ENCODE results near the gene TNFRSF18.

TNFRSF18 gene

GRCh38 chr1:1157033-1157365 lies 49.4 kb downstream of the TNFRSF18 start:
- DNase-seq (ENCODE audit: low read depth, low spot score): no peak
- in situ Hi-C loops (cut with HindIII; ENCODE audit: low sequenced_read_pairs): no loop called here
- TF ChIP-seq CTCF (IDR thresholded peaks at IDR 0.05; ENCODE audit: low read depth, low read length): no peak
- H3K4me3 ChIP-seq (ENCODE audit: low read depth, low read length): no peak overlapping the region

GRCh38 chr1:1156140-1157032 lies 50.0 kb downstream of the TNFRSF18 start:
- DNase-seq (ENCODE audit: low read depth, low spot score): no peak
- H3K4me3 ChIP-seq (ENCODE audit: low read depth, low read length): no peak overlapping the region
- in situ Hi-C loops (cut with HindIII; ENCODE audit: low sequenced_read_pairs): no loop called here

GRCh38 chr1:1155258-1155657 lies 51.1 kb downstream of the TNFRSF18 start:
- TF ChIP-seq CTCF (IDR thresholded peaks at IDR 0.05; ENCODE audit: low read depth, low read length): no peak
- H3K4me3 ChIP-seq (ENCODE audit: low read depth, low read length): no peak overlapping the region
- no peak for DNase-seq (ENCODE audit: low read depth, low spot score)
- in situ Hi-C loops (cut with HindIII; ENCODE audit: low sequenced_read_pairs): no loop called here

More at GRCh38 chr1:1156140-1157032, 50.0 kb downstream of the TNFRSF18 start:
- no peak for TF ChIP-seq CTCF (IDR thresholded peaks at IDR 0.05; ENCODE audit: low read depth, low read length)

- H3K4me3 ChIP-seq (ENCODE audit: low read depth, low read length): no peak overlapping the region
- in situ Hi-C loops (cut with HindIII; ENCODE audit: low sequenced_read_pairs): no loop called here
- no peak for DNase-seq (ENCODE audit: low read depth, low spot score)
- TF ChIP-seq CTCF (IDR thresholded peaks at IDR 0.05; ENCODE audit: low read depth, low read length): no peak
These were observed 52.5 kb downstream of the TNFRSF18 start for GRCh38 chr1:1153874-1154273.

All from astrocyte of the spinal cord (primary cell).